OCI-M2 (cell line): ENCODE results near the gene FABP6.
A peak's percentile ranks its signal among the peaks of the same experiment; 100 is the strongest.

Experiments used
- DNase-seq: peaks from one replicate; lab custom pipeline; 2025; ENCODE audit not compliant: unreplicated experiment; lab: John Stamatoyannopoulos, UW

Gene FABP6

GRCh38 chr5:160260881-160261815 is 31.8 kb downstream of the FABP6 start:
- peak; percentile 44 for DNase-seq

GRCh38 chr5:160262151-160263074 is 33.1 kb downstream of the FABP6 start:
- DNase-seq, result peak; percentile 51

- DNase-seq, result no peak
Measured at GRCh38 chr5:160263326-160263855, 34.1 kb downstream of the FABP6 start.

GRCh38 chr5:160266044-160266443 is 36.7 kb downstream of the FABP6 start:
- no peak for DNase-seq

GRCh38 chr5:160266752-160267345 is 37.5 kb downstream of the FABP6 start:
- no peak for DNase-seq

GRCh38 chr5:160268121-160268520 is 38.8 kb downstream of the FABP6 start:
- no peak for DNase-seq

- no peak for DNase-seq
Measured at GRCh38 chr5:160269017-160269416, 39.7 kb downstream of the FABP6 start.

- no peak for DNase-seq
Measured at GRCh38 chr5:160270704-160271103, 41.4 kb downstream of the FABP6 start.

- no peak for DNase-seq
Measured at GRCh38 chr5:160271396-160271795, 42.1 kb downstream of the FABP6 start.

- no peak for DNase-seq
Measured at GRCh38 chr5:160271836-160272235, 42.5 kb downstream of the FABP6 start.

- no peak for DNase-seq
Measured at GRCh38 chr5:160272264-160272663, 43.0 kb downstream of the FABP6 start.

GRCh38 chr5:160272889-160273288 is 43.6 kb downstream of the FABP6 start:
- no peak for DNase-seq

- DNase-seq, result no peak
Measured at GRCh38 chr5:160274483-160274931, 45.2 kb downstream of the FABP6 start.

- no peak for DNase-seq
Measured at GRCh38 chr5:160278343-160278742, 49.0 kb downstream of the FABP6 start.

GRCh38 chr5:160280384-160281095 is 51.2 kb downstream of the FABP6 start:
- no peak for DNase-seq

GRCh38 chr5:160281275-160281674 is 52.0 kb downstream of the FABP6 start:
- no peak for DNase-seq

- no peak for DNase-seq
Measured at GRCh38 chr5:160284291-160284873, 55.1 kb downstream of the FABP6 start.

GRCh38 chr5:160285316-160285715 is 56.0 kb downstream of the FABP6 start:
- no peak for DNase-seq

- no peak for DNase-seq
Measured at GRCh38 chr5:160286947-160287346, 57.6 kb downstream of the FABP6 start.
